Measurements from ENCODE around the gene ELP5. TPM values are rescaled to one million over a fixed set of nuclear protein-coding genes. Genes with fewer than 3 reads are reported as not detected.
A peak's percentile ranks its signal among the peaks of the same experiment; 100 is the strongest.

The ELP5 gene, protein sequence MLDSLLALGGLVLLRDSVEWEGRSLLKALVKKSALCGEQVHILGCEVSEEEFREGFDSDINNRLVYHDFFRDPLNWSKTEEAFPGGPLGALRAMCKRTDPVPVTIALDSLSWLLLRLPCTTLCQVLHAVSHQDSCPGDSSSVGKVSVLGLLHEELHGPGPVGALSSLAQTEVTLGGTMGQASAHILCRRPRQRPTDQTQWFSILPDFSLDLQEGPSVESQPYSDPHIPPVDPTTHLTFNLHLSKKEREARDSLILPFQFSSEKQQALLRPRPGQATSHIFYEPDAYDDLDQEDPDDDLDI
- 106 TPM for total RNA-seq

DNA sequence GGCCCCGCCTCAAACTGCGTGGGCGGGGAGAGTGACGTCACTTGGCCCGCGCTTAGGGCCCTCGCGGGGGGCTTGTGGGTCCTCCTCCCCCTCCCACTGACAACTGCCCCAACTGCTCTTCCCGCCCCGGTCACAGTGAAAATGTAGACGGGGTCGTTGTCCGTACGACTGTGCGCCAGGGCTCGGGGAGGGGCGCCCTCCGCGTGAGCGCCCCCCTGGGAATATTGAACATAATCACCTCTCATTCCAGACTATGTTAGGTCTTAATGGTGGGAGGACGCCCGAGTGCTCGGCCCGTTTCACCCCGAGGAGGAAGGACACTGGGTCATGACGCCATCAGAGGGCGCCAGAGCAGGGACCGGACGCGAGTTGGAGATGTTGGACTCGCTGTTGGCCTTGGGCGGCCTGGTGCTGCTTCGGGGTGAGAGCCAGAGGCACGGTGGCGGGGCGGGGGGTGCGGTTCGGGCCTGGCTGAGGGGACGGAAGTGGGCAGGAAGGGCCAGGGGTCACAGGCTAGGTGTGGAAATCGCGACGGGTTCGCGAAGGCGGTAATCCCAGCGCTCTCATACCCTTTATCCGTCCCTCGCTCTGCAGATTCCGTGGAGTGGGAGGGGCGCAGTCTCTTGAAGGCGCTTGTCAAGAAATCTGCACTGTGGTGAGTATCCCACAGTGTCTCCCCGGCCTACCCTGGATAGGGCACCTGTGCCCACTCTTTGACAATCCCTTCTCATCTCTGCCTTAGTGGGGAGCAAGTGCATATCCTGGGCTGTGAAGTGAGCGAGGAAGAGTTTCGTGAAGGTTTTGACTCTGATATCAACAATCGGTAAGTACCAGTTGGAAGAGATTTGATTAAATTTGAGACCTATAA is at the start of gene ELP5:
TSS of gene ELP5 (plus strand) at position 40 of the 868 bp plus-strand sequence. CDS start at position 376, 336 bp downstream.
- peak; percentile 86 to 98 for DNase-seq (ENCODE audit: low spot score in 2 of 2)
- peaks cover 28 to 34% of the 10 kb centered on the region in 2 donors for H3K36me3 ChIP-seq
- TF ChIP-seq, protein P1, sequence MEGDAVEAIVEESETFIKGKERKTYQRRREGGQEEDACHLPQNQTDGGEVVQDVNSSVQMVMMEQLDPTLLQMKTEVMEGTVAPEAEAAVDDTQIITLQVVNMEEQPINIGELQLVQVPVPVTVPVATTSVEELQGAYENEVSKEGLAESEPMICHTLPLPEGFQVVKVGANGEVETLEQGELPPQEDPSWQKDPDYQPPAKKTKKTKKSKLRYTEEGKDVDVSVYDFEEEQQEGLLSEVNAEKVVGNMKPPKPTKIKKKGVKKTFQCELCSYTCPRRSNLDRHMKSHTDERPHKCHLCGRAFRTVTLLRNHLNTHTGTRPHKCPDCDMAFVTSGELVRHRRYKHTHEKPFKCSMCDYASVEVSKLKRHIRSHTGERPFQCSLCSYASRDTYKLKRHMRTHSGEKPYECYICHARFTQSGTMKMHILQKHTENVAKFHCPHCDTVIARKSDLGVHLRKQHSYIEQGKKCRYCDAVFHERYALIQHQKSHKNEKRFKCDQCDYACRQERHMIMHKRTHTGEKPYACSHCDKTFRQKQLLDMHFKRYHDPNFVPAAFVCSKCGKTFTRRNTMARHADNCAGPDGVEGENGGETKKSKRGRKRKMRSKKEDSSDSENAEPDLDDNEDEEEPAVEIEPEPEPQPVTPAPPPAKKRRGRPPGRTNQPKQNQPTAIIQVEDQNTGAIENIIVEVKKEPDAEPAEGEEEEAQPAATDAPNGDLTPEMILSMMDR (IDR thresholded peaks at IDR 0.05) = peak; percentile 15 to 31 (median 21)
- intact Hi-C loops (cut with DNase I) = loop anchor here (1.0 to 5.0 kb wide), 3 partner anchors 29 to 320 kb away; partner anchors contain the start of genes EIF5A and SLC2A4
- H3K27me3 ChIP-seq = no peaks in the 10 kb centered on the region
- peaks cover 16 to 27% of the 10 kb centered on the region in 2 donors for H3K4me1 ChIP-seq
- H3K4me3 ChIP-seq = peak within 1 kb of the TSS; percentile 84 to 94
- peak within 1 kb of the TSS; percentile 100 for H3K27ac ChIP-seq
- H3K9me3 ChIP-seq = no peaks in the 10 kb centered on the region

DNA sequence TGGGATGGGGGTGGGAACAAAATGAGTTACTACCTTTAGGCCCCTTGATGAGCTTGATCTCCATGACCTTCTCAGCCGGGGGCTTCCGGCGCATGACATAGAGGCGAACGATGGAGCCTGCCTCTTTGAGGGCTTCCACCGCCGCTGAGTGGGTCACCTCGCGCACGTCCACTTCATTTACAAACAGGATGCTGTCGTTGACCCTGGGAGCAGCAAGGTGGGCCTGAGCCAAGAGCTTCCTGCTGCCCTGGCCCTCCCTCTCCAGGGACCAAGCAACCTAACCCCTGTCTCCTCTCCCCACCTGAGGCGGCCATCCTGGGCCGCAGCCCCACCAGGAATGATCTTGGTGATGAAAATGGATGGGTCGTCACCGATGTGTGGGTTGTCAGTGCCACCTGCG is 48.6 kb upstream of the ELP5 start:
- DNase-seq (ENCODE audit: low spot score in 2 of 2) = no peak
- peaks cover 0 to 10% of the 10 kb centered on the region in 2 donors for H3K4me1 ChIP-seq
- peaks cover 16 to 25% of the 10 kb centered on the region in 2 donors for H3K36me3 ChIP-seq
- TF ChIP-seq, protein P1 (IDR thresholded peaks at IDR 0.05) = no peak
- intact Hi-C loops (cut with DNase I) = no loop called here
- no peak overlapping the region for H3K27ac ChIP-seq
- H3K27me3 ChIP-seq = no peaks in the 10 kb centered on the region
- no peaks in the 10 kb centered on the region for H3K9me3 ChIP-seq
- no peak overlapping the region for H3K4me3 ChIP-seq

DNA sequence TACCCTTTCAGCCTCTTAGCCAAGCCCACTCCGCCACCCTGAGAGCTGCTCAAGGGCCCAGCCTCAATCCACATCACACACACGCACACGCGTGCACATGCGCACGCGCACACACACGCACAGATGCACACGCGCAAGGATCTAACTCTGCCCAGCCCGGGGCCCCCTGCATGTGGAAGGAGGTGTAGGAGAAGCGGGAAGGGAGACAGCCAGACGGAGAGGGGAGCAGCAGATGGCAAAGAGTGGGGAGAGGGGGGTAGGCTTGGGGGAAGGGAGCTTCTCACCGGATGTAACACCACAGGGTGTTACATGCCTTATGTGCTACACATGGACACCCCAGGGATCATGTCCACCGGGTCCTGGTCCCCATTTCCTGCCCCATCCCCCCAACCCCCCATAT is 47.7 kb upstream of the ELP5 start:
- H3K9me3 ChIP-seq = no peaks in the 10 kb centered on the region
- no peaks in the 10 kb centered on the region for H3K27me3 ChIP-seq
- peak overlapping the region; percentile 55 to 71 for H3K4me3 ChIP-seq
- peak overlapping the region; percentile 67 to 69 for H3K27ac ChIP-seq
- TF ChIP-seq, protein P1 (IDR thresholded peaks at IDR 0.05) = no peak
- peaks cover 13 to 21% of the 10 kb centered on the region in 2 donors for H3K36me3 ChIP-seq
- no peak for DNase-seq (ENCODE audit: low spot score in 2 of 2)
- intact Hi-C loops (cut with DNase I) = no loop called here
- peaks cover 0 to 10% of the 10 kb centered on the region in 2 donors for H3K4me1 ChIP-seq

DNA sequence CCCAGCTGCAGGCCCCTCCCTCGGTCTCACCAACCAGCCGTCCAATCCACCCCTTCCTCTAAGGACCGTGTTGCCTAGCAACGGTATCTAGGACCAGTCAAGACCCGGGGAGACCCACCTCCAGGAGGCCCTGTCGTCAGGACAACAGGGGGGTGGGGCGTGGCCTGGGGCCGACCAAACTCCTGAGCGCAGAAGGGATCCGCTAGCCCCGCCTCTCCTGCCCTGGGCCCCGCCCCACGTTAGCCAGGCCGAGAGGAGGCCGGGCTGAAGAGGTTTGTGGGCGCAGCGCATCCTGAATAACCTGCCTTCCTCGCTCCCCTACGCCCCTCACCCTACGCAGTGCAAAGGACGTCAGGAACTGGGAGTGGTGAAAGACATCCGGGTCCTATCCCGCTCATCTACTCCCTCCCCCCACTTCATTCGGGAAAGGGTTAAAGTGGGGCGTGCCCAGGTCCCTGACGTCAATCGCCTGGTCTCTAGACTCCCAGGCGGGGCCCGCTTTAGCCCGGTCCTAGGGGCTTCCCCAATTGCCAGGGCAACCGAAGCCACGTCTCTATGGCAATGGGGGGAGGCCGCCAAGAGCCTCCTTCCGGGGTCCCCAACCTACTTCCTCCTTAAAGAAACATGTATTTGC is 47.1 kb upstream of the ELP5 start:
- Histone ChIP-seq H3K27me3 (no peaks in the 10 kb centered on the region), H3K9me3 (no peaks in the 10 kb centered on the region), H3K4me3 (peak overlapping the region; percentile 55 to 71), H3K4me1 (peaks cover 0 to 10% of the 10 kb centered on the region in 2 donors), H3K36me3 (peaks cover 13 to 21% of the 10 kb centered on the region in 2 donors), H3K27ac (peak overlapping the region; percentile 67 to 69)
- TF ChIP-seq, protein P1 (IDR thresholded peaks at IDR 0.05) = no peak
- peak; percentile 66 to 92 for DNase-seq (ENCODE audit: low spot score in 2 of 2)
- intact Hi-C loops (cut with DNase I) = loop anchor here (1.0 kb wide), 1 partner anchor 9 kb away; no protein-coding TSS in a partner anchor

DNA sequence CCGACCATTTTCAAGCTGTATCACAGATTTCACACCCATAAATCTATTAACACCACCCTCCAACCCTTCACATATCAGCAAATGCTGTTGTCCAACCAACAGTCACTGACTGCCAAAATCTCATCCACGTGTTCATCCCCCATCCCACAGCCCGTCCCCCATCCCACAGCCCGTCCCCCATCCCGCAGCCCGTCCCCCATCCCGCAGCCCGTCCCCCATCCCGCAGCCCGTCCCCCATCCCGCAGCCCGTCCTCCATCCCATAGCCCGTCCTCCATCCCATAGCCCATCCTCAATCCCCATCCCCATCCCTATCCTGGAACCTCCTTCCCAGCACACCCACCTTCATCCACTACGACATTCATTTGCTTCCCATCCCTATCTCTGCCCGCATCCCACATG is 46.5 kb upstream of the ELP5 start:
- intact Hi-C loops (cut with DNase I) = loop anchor here (1.0 kb wide), 1 partner anchor 9 kb away; no protein-coding TSS in a partner anchor
- Histone ChIP-seq H3K9me3 (no peaks in the 10 kb centered on the region), H3K36me3 (peaks cover 13 to 21% of the 10 kb centered on the region in 2 donors), H3K27me3 (no peaks in the 10 kb centered on the region), H3K4me3 (peak overlapping the region; percentile 55 to 71), H3K27ac (peak overlapping the region; percentile 67 to 69), H3K4me1 (peaks cover 0 to 10% of the 10 kb centered on the region in 2 donors)
- TF ChIP-seq, protein P1 (IDR thresholded peaks at IDR 0.05) = no peak
- no peak for DNase-seq (ENCODE audit: low spot score in 2 of 2)

All from ascending aorta (tissue), 2 donors.